GM21619 (cell line): ENCODE results near the gene C11orf65.
"Not testable (repeated sequence)": the region's sequence is repeated elsewhere in the genome, so short reads cannot be mapped to it uniquely, and the experiment has no call there.

Experiments used
- ATAC-seq: cut with Tn5 transposase; IDR thresholded peaks from one replicate; pipeline ENCODE4 v1.9.1; 2021; ENCODE audit not compliant: unreplicated experiment

Gene C11orf65

GRCh38 chr11:108474664-108475463 lies 7.5 kb upstream of the C11orf65 start:
- ATAC-seq: no peak

- no peak for ATAC-seq
Measured at GRCh38 chr11:108472681-108473080, 5.4 kb upstream of the C11orf65 start.

DNA sequence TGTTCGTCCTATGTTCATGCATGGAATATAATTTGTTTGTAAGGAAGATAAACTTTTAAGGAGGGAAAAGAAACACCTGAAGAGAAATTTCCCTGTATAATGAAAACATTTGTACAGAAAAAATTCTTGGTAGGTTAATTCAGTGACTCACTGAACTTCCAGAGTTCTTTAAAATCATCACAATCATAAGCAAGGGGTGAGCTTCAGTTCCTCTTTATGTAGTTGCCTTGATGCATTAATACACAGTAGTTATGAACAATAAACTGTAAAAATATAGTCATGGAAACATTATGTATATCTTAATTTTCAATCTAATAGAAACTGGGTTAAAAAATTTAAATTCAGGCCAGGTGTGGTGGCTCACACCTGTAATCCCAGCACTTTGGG lies 1.1 kb upstream of the C11orf65 start:
- ATAC-seq: no peak

GRCh38 chr11:108466405-108466804 lies 924 bp downstream of the C11orf65 start:
- no peak for ATAC-seq

GRCh38 chr11:108453207-108453835 lies 14.0 kb downstream of the C11orf65 start:
- ATAC-seq: no peak

GRCh38 chr11:108441445-108441844 lies 25.9 kb downstream of the C11orf65 start:
- not testable (repeated sequence) for ATAC-seq

DNA sequence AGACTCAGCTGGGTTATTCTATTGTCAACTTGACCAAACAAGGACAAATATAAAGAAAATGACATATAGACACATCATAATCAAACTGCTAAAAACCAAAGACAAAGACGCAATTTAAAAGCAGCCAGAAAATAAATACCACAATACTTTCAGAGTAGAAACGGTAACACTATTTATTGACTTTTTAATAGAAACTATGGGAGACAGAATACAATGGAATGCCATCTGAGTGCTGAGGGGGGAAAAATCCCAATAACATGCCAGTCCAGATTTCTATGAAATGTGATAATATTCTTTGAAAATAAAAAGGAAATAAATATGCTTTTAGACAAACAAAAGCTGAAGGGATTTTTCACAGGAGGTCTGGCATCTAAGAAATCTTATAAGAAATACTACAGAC lies 30.7 kb downstream of the C11orf65 start:
- ATAC-seq: no peak

- no peak for ATAC-seq
Measured at GRCh38 chr11:108435066-108435465, 32.3 kb downstream of the C11orf65 start.

DNA sequence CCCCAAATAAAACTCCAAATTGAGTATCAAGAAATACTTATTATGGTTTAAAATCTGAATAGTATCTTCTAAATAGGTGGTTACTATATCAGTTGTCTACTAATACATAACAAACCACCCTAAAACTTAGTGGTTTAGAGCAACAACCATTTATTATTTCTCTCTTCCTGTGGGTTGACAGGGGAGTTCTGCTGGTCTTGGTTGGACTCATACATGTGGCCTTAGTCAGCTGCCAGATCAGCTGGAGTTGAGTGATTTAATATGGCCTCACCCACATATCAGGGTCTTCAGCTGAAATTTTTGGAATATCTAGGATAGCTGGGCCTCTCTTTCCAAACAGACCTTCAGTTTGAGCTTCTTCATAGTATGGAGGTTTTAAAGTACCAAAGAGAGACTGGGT lies 34.5 kb downstream of the C11orf65 start:
- no peak for ATAC-seq

DNA sequence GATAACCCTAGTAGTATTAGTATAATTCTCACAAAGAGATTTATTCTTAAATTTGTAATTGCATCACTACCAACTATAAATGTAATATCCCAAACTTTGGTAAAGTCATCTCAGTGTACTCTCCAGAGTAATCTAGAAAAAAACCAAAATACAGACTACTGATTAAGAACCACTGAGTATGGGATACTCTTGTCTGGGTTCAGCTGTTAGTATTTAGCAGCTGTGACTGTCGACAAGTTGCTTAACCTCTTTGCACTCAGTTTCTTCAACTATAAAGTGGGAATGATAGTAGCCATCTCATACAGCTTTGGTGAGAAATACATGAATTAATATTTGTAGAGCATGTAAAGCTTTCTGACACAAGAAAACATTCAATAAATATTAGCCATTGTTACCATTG lies 35.3 kb downstream of the C11orf65 start:
- ATAC-seq: no peak

- no peak for ATAC-seq
Measured at GRCh38 chr11:108431370-108431769, 36.0 kb downstream of the C11orf65 start.

DNA sequence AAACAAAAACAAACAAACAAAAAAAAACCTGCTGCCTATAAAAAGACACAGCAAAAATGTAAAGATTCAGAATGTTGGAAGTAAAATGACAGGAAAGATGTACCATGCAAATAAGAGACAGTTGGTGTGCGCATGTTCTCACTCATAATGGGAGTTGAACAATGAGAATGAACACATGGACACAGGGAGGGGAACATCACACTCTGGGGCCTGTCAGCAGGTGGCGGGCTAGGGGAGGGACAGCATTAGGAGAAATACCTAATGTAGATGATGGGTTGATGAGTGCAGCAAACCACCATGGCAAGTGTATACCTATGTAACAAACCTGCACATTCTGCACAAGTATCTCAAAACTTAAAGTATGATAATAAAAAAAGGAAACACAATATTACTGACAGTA lies 49.8 kb downstream of the C11orf65 start:
- ATAC-seq: not testable (repeated sequence)

GRCh38 chr11:108414958-108415357 lies 52.4 kb downstream of the C11orf65 start:
- no peak for ATAC-seq

- ATAC-seq: no peak
Measured at GRCh38 chr11:108405706-108406105, 61.6 kb downstream of the C11orf65 start.

DNA sequence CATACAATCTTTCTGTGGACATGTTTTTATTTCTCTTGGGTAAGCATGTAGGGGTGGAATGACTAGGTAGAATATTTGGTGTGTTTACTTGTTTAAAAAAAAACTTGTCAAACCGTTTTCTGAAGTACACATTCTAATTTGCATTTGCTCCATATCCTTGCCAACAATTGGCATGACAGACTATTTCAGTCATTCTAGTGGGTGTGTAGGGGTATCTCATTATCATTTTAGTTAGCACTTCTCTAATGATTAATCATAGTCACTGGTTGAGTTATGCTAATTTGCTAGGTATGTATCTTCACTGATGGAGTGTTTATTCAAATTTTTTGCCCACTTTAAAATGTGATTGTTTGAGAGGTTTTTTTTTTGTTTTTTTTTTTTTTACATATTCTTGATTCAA lies 64.3 kb downstream of the C11orf65 start:
- no peak for ATAC-seq

- no peak for ATAC-seq
Measured at GRCh38 chr11:108402241-108402640, 65.1 kb downstream of the C11orf65 start.

- ATAC-seq: no peak
Measured at GRCh38 chr11:108398439-108398838, 68.9 kb downstream of the C11orf65 start.

- ATAC-seq: not testable (repeated sequence)
Measured at GRCh38 chr11:108396672-108397071, 70.7 kb downstream of the C11orf65 start.

GRCh38 chr11:108394744-108395284 lies 72.5 kb downstream of the C11orf65 start:
- no peak for ATAC-seq

GRCh38 chr11:108393046-108393445 lies 74.3 kb downstream of the C11orf65 start:
- ATAC-seq: no peak

- ATAC-seq: no peak
Measured at GRCh38 chr11:108392353-108392752, 75.0 kb downstream of the C11orf65 start.

- ATAC-seq: no peak
Measured at GRCh38 chr11:108388576-108388975, 78.8 kb downstream of the C11orf65 start.
